ENCODE measurements around the gene GNB1L.

Gene GNB1L

GRCh38 chr22:19827341-19828034 lies 27.2 kb downstream of the GNB1L start:
- no peak for TF ChIP-seq CTCF (IDR thresholded peaks at IDR 0.05)
- Histone ChIP-seq H3K4me3 (no peak overlapping the region), H3K27ac (no peak overlapping the region)
- DNase-seq (ENCODE audit: low spot score), result no peak

GRCh38 chr22:19826619-19826950 lies 28.1 kb downstream of the GNB1L start:
- no peak overlapping the region for H3K27ac ChIP-seq
- DNase-seq (ENCODE audit: low spot score), result no peak
- TF ChIP-seq CTCF (IDR thresholded peaks at IDR 0.05), result no peak
- H3K4me3 ChIP-seq, result no peak overlapping the region

GRCh38 chr22:19825904-19826618 lies 28.6 kb downstream of the GNB1L start:
- no peak overlapping the region for H3K27ac ChIP-seq
- no peak overlapping the region for H3K4me3 ChIP-seq
- peak; percentile 60 for DNase-seq (ENCODE audit: low spot score)
- TF ChIP-seq CTCF (IDR thresholded peaks at IDR 0.05), result no peak

GRCh38 chr22:19824926-19825339 lies 29.7 kb downstream of the GNB1L start:
- H3K27ac ChIP-seq, result no peak overlapping the region
- H3K4me3 ChIP-seq, result no peak overlapping the region
- DNase-seq (ENCODE audit: low spot score), result no peak

GRCh38 chr22:19824212-19824925 lies 30.3 kb downstream of the GNB1L start:
- TF ChIP-seq CTCF (IDR thresholded peaks at IDR 0.05), result no peak
- Histone ChIP-seq H3K27ac (no peak overlapping the region), H3K4me3 (no peak overlapping the region)
- DNase-seq (ENCODE audit: low spot score), result no peak

More at GRCh38 chr22:19824926-19825339, 29.7 kb downstream of the GNB1L start:
- TF ChIP-seq CTCF (IDR thresholded peaks at IDR 0.05), result no peak

- Histone ChIP-seq H3K27ac (no peak overlapping the region), H3K4me3 (no peak overlapping the region)
- no peak for DNase-seq (ENCODE audit: low spot score)
- TF ChIP-seq CTCF (IDR thresholded peaks at IDR 0.05), result no peak
Measured at GRCh38 chr22:19823902-19824211, 30.8 kb downstream of the GNB1L start.
